ENCODE measurements around the gene SAMD8.

Gene SAMD8

DNA sequence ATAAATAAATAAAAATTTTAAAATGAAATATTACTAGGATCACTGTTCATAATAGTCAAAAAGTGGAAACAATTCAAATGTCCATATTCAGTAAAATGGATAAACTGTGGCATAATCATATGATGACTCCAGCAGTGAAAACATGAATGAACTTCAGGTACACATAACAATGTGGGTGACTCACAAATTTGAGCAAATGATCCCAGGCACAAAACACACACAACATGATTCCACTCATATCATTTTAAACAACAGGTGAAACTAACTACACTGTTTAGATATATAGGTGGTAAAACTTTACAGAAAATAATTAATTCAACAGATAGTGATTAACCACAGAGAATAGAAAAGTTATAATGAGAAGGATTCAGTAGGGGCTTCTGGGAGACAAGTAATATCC, 14.7 kb upstream of the SAMD8 start:
- DNase-seq (ENCODE audit: low read depth) = no peak
- TF ChIP-seq, protein P1, sequence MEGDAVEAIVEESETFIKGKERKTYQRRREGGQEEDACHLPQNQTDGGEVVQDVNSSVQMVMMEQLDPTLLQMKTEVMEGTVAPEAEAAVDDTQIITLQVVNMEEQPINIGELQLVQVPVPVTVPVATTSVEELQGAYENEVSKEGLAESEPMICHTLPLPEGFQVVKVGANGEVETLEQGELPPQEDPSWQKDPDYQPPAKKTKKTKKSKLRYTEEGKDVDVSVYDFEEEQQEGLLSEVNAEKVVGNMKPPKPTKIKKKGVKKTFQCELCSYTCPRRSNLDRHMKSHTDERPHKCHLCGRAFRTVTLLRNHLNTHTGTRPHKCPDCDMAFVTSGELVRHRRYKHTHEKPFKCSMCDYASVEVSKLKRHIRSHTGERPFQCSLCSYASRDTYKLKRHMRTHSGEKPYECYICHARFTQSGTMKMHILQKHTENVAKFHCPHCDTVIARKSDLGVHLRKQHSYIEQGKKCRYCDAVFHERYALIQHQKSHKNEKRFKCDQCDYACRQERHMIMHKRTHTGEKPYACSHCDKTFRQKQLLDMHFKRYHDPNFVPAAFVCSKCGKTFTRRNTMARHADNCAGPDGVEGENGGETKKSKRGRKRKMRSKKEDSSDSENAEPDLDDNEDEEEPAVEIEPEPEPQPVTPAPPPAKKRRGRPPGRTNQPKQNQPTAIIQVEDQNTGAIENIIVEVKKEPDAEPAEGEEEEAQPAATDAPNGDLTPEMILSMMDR (IDR thresholded peaks at IDR 0.05; ENCODE audit: insufficient read depth, low read depth, low read length, missing control alignments) = no peak
- H3K4me3 ChIP-seq (ENCODE audit: low read depth, low read length) = no peak overlapping the region

DNA sequence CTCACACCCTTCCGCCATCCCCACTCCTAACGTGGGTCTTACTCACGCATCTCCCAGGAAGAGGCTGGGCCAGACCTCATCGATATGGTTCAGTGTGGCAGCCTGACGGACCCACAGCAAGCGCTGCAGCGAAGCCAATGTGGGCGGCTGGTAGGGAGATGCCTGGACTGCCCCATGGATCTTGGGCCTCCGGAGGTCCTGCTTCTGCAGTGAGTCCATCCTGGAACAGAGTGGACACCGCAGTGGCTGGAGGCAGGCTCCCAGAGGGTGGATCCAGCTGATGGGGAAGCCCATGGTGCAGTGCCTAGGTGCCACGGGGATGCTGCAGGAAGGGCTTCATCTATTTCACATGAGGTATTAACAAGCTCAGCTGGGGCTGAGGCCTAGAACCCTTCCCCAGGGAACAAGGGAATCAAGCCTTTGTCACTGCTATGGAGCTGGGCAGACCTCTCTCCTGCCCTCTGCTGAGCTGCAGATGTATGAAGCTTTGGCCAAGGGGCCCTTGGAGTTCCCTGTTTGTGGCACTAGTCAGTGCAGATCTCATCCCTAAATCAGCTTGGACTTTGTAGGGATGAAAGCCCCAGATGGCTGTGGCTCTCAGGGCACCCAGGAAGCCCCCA, 13.7 kb upstream of the SAMD8 start:
- TF ChIP-seq, protein P1 (IDR thresholded peaks at IDR 0.05; ENCODE audit: insufficient read depth, low read depth, low read length, missing control alignments) = peak; percentile 27
- DNase-seq (ENCODE audit: low read depth) = no peak
- H3K4me3 ChIP-seq (ENCODE audit: low read depth, low read length) = no peak overlapping the region

DNA sequence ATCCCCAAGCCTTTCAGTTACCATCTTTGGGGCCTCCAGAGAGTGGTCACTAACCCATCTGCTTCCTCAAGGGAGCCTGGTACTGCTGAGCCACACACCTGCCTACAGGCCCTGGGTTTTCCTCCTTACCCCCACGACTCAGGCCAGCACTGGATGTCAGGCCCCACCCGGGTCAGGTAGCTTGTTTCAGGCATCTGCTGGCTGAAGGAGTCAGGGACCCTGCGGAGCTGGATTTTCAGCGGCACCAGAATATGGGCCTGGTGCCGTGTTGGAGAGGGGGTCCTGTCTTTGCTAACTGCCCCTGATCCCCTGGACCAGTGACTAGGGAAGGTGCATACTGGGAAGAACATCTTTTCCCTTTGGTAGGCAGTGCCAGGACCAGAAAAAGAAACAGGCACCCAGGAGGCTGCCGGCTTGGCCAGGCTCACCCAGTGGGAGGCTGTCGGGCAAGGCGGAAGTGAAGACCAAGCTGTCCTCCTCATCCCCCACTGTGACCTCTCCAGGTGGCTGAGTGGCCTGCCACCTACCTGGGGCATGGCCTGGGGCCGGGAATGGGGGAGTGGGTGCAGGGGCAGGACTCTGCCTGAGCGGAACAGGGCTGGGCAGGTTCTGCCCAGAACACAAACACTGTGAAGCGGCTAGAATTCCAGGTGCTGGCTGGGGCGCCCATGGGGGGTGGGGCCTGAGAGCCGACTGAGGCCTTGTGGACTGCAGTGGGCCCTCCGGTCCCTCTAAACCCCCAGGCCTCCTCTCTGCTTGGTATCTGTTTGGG, 12.4 kb upstream of the SAMD8 start:
- H3K4me3 ChIP-seq (ENCODE audit: low read depth, low read length) = no peak overlapping the region
- TF ChIP-seq, protein P1 (IDR thresholded peaks at IDR 0.05; ENCODE audit: insufficient read depth, low read depth, low read length, missing control alignments) = no peak
- DNase-seq (ENCODE audit: low read depth) = no peak

DNA sequence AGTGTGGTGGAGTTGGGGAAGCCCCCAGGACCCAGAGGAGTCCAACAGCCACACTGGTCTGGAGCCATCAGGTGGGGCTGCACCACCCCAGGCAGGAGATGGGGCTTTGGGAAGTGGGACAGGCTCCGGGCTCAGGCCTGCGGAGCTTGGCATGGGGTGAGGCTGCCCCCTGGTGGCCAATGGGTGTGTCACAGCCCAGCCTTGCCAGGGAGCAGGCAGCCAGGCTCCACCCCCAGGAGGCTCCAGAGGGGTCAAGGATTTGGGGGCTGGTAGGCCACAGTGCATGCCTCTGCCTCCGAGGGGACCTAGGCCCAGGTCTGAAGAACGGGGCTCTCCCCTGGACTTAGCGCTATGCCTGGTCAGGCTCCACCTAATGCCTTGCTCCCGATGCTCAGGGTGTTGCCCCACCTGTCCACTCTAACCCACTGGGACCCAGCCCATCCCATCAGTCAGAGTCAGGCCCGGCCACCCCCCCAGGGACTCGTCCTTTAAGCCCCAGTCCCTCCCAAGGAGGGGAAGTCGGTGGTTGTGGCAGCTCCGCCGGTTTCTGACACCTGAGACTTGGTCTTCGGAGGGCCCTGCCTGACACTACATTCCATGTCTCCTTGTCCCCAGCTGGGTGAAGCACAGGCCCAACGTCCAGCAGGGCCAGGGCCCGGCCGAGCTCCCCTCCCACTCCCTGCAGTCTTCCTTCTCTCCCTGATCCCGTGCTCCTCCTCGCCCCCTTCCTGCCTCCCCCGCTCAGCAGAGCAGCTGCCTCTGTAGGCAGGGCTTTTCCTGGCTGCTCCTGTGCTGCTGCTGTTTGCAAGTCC, 11.3 kb upstream of the SAMD8 start:
- H3K4me3 ChIP-seq (ENCODE audit: low read depth, low read length) = no peak overlapping the region
- TF ChIP-seq, protein P1 (IDR thresholded peaks at IDR 0.05; ENCODE audit: insufficient read depth, low read depth, low read length, missing control alignments) = peak; percentile 97
- DNase-seq (ENCODE audit: low read depth) = peak; percentile 83

DNA sequence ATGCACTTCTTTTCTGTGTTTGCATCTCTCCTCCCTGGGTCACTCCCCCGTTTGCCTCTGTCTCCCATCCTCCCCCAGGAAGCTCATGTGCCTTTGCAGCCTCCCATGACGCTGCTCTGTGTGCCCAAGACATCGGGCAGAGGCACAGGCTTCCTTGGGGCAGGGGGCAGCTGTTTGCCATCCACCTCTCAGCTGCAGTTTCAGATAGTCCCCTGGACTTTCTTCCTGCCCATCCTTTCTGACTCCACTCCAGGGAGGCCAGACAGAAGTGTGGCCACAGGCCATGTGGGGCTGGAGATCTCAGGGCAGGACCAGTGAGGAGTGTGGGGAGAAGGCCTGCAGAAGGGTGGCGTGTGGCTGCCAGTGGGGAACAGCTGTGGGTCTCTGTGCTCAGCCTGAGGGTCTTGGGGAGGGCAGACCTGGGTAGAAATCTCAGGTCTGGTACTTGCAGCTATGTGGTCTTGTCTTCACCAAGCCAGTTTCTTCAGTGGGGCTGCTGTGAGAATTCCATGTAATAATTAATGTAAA, 10.6 kb upstream of the SAMD8 start:
- DNase-seq (ENCODE audit: low read depth) = no peak
- no peak overlapping the region for H3K4me3 ChIP-seq (ENCODE audit: low read depth, low read length)
- TF ChIP-seq, protein P1 (IDR thresholded peaks at IDR 0.05; ENCODE audit: insufficient read depth, low read depth, low read length, missing control alignments) = no peak

DNA sequence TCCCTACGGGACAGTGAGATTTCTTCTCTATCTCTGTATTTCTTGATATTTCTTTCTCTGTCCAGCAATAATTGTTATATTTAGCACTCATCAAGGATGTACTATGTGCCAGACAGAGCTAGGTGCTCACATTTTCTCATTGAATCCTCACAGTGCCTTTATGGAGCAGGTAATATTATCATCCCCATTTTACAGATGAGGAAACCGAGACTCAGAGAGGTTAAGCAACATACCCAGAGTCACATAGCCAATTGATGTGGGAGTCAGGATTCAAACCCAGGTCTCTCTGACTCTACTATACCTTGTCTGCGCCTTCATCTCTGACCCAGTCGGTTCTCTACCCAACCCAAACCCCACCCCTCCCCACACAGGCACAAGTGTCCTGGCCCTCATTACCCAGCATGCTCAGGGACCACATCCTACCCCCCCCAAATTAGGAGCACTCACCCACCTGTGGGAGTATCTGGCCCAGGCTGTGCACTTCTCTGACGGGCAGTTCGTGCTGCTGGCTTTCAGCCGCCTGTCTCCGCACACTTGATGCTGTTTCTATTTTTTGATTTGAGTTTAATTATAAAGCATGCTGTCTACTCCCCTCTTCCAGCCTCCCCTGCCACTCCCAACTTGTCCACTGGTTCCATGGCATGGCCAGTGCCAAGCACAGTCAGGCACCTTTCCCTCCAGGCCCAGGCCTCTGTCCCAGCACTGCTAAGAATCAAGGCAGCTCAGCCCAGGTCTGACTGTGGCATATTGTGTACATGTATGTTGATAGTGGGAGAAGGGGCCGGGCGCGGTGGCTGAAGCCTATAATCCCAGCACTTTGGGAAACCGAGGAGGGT, 9.8 kb upstream of the SAMD8 start:
- no peak overlapping the region for H3K4me3 ChIP-seq (ENCODE audit: low read depth, low read length)
- TF ChIP-seq, protein P1 (IDR thresholded peaks at IDR 0.05; ENCODE audit: insufficient read depth, low read depth, low read length, missing control alignments) = no peak

More for the DNA sequence above, 9.8 kb upstream of the SAMD8 start:
- no peak for DNase-seq (ENCODE audit: low read depth)
